CD4-positive, alpha-beta T cell (primary cell): ENCODE results near the gene ADGRL2. TPM values are rescaled to one million over a fixed set of nuclear protein-coding genes. Genes with fewer than 3 reads are reported as not detected.

Source experiments
- ATAC-seq: fragments of 200-7000 bp; cut with Tn5 transposase; one replicate; pipeline ENCODE4 v1.10.0; 2022; ENCODE audit warnings: mild to moderate bottlenecking; ENCODE audit not compliant: poor library complexity
- CTCF ChIA-PET: fragments of 350-600 bp; sonication (Branson Sonifier 250); formaldehyde crosslinking; loops from one replicate; lab custom pipeline; 2021; ENCODE audit warnings: antibody characterized with exemption, inconsistent platforms; lab: Charles Lee
- POLR2A ChIA-PET: fragments of 350-600 bp; sonication (Branson Sonifier 250); formaldehyde crosslinking; loops from one replicate; lab custom pipeline; 2021; ENCODE audit warnings: antibody characterized with exemption, inconsistent platforms; lab: Charles Lee
- DNase-seq, 14 experiments: peaks; one replicate each; pipeline ENCODE4 v3.0.0-alpha.2; 2013 to 2020; ENCODE audit warnings: mixed read lengths in 2 of 14
- H3K27ac ChIP-seq, 2 donors: one replicate each; pipeline versions ENCODE4 v1.5.1 to v1.7.0; 2013; ENCODE audit warnings: low read length in 2 of 2, low read depth in 1 of 2, mild to moderate bottlenecking in 1 of 2
- H3K27me3 ChIP-seq, 2 experiments: 1 replicate in 1 of 2; 2 replicates in 1 of 2; pipeline versions ENCODE4 v1.6.1 to v1.7.0; 2013; ENCODE audit warnings: low read length in 2 of 2, control low read depth in 1 of 2, mild to moderate bottlenecking in 1 of 2, moderate library complexity in 1 of 2; ENCODE audit not compliant: insufficient read depth in 2 of 2, control insufficient read depth in 1 of 2
- H3K36me3 ChIP-seq: one replicate; pipeline ENCODE4 v1.6.1; 2013; ENCODE audit warnings: low read length, control low read depth; ENCODE audit not compliant: insufficient read depth
- H3K4me1 ChIP-seq: one replicate; pipeline ENCODE4 v1.6.1; 2013; ENCODE audit warnings: low read length, control low read depth; ENCODE audit not compliant: insufficient read depth
- H3K4me3 ChIP-seq: one replicate; pipeline ENCODE4 v1.5.1; 2013; ENCODE audit warnings: mild to moderate bottlenecking, low read length, moderate library complexity
- H3K9me3 ChIP-seq, 2 experiments: 1 replicate in 1 of 2; 2 replicates in 1 of 2; pipeline versions ENCODE4 v1.6.1 to v1.7.0; 2013; ENCODE audit warnings: low read length in 2 of 2, mild to moderate bottlenecking in 2 of 2, control low read depth in 1 of 2, moderate library complexity in 1 of 2; ENCODE audit not compliant: control insufficient read depth in 1 of 2, insufficient read depth in 1 of 2
- H3K27ac Mint-ChIP-seq: one replicate; pipeline ENCODE4 v1.8.0; 2020; ENCODE audit warnings: mixed read lengths
- H3K27me3 Mint-ChIP-seq: one replicate; pipeline ENCODE4 v1.8.0; 2021; ENCODE audit warnings: mixed read lengths
- H3K36me3 Mint-ChIP-seq: one replicate; pipeline ENCODE4 v1.8.0; 2021; ENCODE audit warnings: low read depth, mixed read lengths
- H3K4me1 Mint-ChIP-seq: one replicate; pipeline ENCODE4 v1.8.0; 2021; ENCODE audit warnings: low read depth, mixed read lengths
- H3K4me3 Mint-ChIP-seq: one replicate; pipeline ENCODE4 v1.8.0; 2020; ENCODE audit warnings: mild to moderate bottlenecking, mixed read lengths
- H3K9me3 Mint-ChIP-seq: one replicate; pipeline ENCODE4 v1.8.0; 2020; ENCODE audit warnings: mixed read lengths
- CTCF ChIP-seq: fragments of 200-600 bp; IDR thresholded peaks from one replicate; pipeline ENCODE4 v1.8.0; 2022; ENCODE audit warnings: antibody characterized with exemption, mild to moderate bottlenecking
- intact Hi-C, 2 experiments: fragments of 100-400 bp; cut with DNase I in 1 of 2; cut with micrococcal nuclease in 1 of 2; formaldehyde crosslinking; loops; one replicate each; pipeline versions ENCODE4 v1.15.1 to v1.9.0; 2023 to 2025; cut with DNase I, micrococcal nuclease
- total RNA-seq, 174 experiments: library from RNA in 2 of 174; stranded (reverse) in 2 of 174; gene quantifications; one replicate each; pipeline ENCODE4 v1.2.3 and lab custom pipeline; 2021 to 2026

ADGRL2 gene
- total RNA-seq, 2 experiments from 2014 or later: not detected

DNA sequence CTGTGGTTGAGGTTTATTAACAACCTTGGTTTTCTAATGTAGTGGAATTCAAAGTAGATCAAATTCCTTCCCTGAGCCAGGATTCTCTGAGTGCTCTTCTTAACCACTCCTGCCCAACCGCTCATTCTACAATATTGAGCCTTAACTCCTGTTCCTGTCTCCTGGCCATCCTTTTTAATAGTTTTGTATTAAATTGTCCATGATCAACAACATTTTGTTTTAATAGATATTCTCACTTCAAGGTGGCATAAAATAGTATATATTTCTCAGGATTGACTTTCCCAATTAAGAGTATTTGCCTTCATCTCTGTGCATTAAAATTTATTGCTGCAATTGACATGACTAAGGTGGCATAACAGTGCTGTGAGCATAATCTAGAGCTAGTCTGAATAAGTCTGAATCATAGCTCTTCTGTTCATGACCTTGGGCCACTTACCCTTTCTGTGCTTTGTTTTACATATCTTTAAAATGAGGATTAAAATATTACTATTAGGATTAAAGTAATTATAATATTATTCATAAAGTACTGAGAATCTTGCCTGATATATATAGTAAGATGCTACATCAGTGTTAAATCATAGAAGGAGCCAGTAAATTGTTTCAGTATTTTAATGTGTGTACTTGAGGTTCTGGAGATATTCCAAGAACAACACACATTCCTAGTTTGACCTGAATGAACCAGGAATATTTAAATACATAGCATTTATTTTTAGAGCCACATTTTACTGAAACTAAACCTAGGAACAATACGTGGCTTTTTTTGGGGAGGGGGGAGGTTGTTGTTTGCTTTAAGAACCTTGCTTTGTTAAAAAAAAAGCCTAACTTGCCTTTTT is 76.4 kb downstream of the ADGRL2 start:
- H3K27ac Mint-ChIP-seq: no peak overlapping the region
- no peak for DNase-seq
- peaks cover 3% of the 10 kb centered on the region for H3K9me3 Mint-ChIP-seq
- Histone ChIP-seq H3K4me3 (no peak overlapping the region), H3K27ac (no peak overlapping the region), H3K9me3 (peaks cover 0 to 4% of the 10 kb centered on the region in 2 experiments), H3K27me3 (no peaks in the 10 kb centered on the region), H3K36me3 (no peaks in the 10 kb centered on the region), H3K4me1 (no peaks in the 10 kb centered on the region)
- ATAC-seq: no peak
- H3K27me3 Mint-ChIP-seq: no peaks in the 10 kb centered on the region
- no peak overlapping the region for H3K4me3 Mint-ChIP-seq
- H3K4me1 Mint-ChIP-seq: no peaks in the 10 kb centered on the region
- intact Hi-C loops: no loop called here
- ChIA-PET CTCF (no interaction called here), POLR2A (no interaction called here)
- TF ChIP-seq CTCF: no peak
- no peaks in the 10 kb centered on the region for H3K36me3 Mint-ChIP-seq

- TF ChIP-seq CTCF: no peak
- POLR2A ChIA-PET: no interaction called here
These were observed 77.2 kb downstream of the ADGRL2 start for GRCh38 chr1:81877940-81878339.

GRCh38 chr1:81878538-81878937 is 77.8 kb downstream of the ADGRL2 start:
- intact Hi-C loops: no loop called here

More at GRCh38 chr1:81877940-81878339, 77.2 kb downstream of the ADGRL2 start:
- no peak overlapping the region for H3K4me3 Mint-ChIP-seq
- no peaks in the 10 kb centered on the region for H3K36me3 Mint-ChIP-seq
- H3K27ac Mint-ChIP-seq: no peak overlapping the region
- Histone ChIP-seq H3K4me1 (no peaks in the 10 kb centered on the region), H3K4me3 (no peak overlapping the region), H3K36me3 (no peaks in the 10 kb centered on the region), H3K9me3 (peaks cover 0 to 4% of the 10 kb centered on the region in 2 experiments), H3K27me3 (no peaks in the 10 kb centered on the region), H3K27ac (no peak overlapping the region)
- intact Hi-C loops: no loop called here
- ATAC-seq: no peak
- no peak for DNase-seq
- H3K4me1 Mint-ChIP-seq: no peaks in the 10 kb centered on the region
- CTCF ChIA-PET: no interaction called here
- peaks cover 3% of the 10 kb centered on the region for H3K9me3 Mint-ChIP-seq
- no peaks in the 10 kb centered on the region for H3K27me3 Mint-ChIP-seq

More at GRCh38 chr1:81878538-81878937, 77.8 kb downstream of the ADGRL2 start:
- Mint-ChIP-seq H3K36me3 (no peaks in the 10 kb centered on the region), H3K4me1 (no peaks in the 10 kb centered on the region), H3K27ac (no peak overlapping the region), H3K27me3 (no peaks in the 10 kb centered on the region), H3K4me3 (no peak overlapping the region), H3K9me3 (peaks cover 3% of the 10 kb centered on the region)
- no peak overlapping the region for H3K4me3 ChIP-seq
- TF ChIP-seq CTCF: no peak
- peaks cover 0 to 4% of the 10 kb centered on the region in 2 experiments for H3K9me3 ChIP-seq
- POLR2A ChIA-PET: no interaction called here
- CTCF ChIA-PET: no interaction called here
- ATAC-seq (no peak), DNase-seq (no peak)
- no peaks in the 10 kb centered on the region for H3K27me3 ChIP-seq
- no peak overlapping the region for H3K27ac ChIP-seq
- no peaks in the 10 kb centered on the region for H3K36me3 ChIP-seq
- no peaks in the 10 kb centered on the region for H3K4me1 ChIP-seq
